ENCODE results near the gene CKAP2L. TPM values are rescaled to one million over a fixed set of nuclear protein-coding genes. Genes with fewer than 3 reads are reported as not detected.

Gene CKAP2L
- total and polyA plus RNA-seq, 9 of the 15 experiments (the other 6 are each of a cell fraction or from before 2014, with no cell fraction given): 10.4 to 21.9 (median 14.2) TPM

- peak; percentile 89; the same call in 1 of the 2 replicates for TF ChIP-seq EP300 (IDR thresholded peaks at IDR 0.05; ENCODE audit: low read length)
- TF ChIP-seq SMARCA4 (IDR thresholded peaks at IDR 0.05): peak; percentile 71
- TF ChIP-seq TAF1 (IDR thresholded peaks at IDR 0.05; ENCODE audit: control insufficient read depth, extremely low read depth, insufficient read depth, low read length, severe bottlenecking): no peak
- TF ChIP-seq DACH1 (IDR thresholded peaks at IDR 0.05; ENCODE audit: partially characterized antibody): peak; percentile 8
- TF ChIP-seq NFIC (IDR thresholded peaks at IDR 0.05): peak; percentile 27; the same call in 1 of the 2 replicates
- TF ChIP-seq U2AF2 (optimal IDR thresholded peaks at IDR 0.05; ENCODE audit: low read depth, low read length): no peak
- TF ChIP-seq UBTF (IDR thresholded peaks at IDR 0.05; ENCODE audit: borderline replicate concordance in 1 of 2, low read depth in 2 of 2, low read length in 2 of 2): 0 out of 4 replicates have a peak, but pooled peaks of 1 of the 2 experiments have one; percentile 9
- TF ChIP-seq MTA2 (IDR thresholded peaks at IDR 0.05; ENCODE audit: low read depth): 0 out of 2 replicates have a peak, but pooled peaks have one; percentile 16
- TF ChIP-seq ZNF592 (IDR thresholded peaks at IDR 0.05): peak; percentile 45
- peak; percentile 79 for TF ChIP-seq TCF3 (CRISPR knock-in tag; IDR thresholded peaks at IDR 0.05)
- no peak for TF ChIP-seq ARID2 (IDR thresholded peaks at IDR 0.05)
- TF ChIP-seq NCOA1 (IDR thresholded peaks at IDR 0.05; ENCODE audit: low read depth): 0 out of 2 replicates have a peak, but pooled peaks have one; percentile 34
- TF ChIP-seq CBFA2T2 (conservative IDR thresholded peaks at IDR 0.05): peak; percentile 88
- TF ChIP-seq YY1 (IDR thresholded peaks at IDR 0.05; ENCODE audit: borderline replicate concordance in 1 of 3, control insufficient read depth in 1 of 3, extremely low read depth in 1 of 3, insufficient read depth in 3 of 3, insufficient read length in 1 of 3, insufficient replicate concordance in 2 of 3, low read depth in 1 of 3, low read length in 2 of 3): no peak
- no peak for TF ChIP-seq SP1 (CRISPR knock-in tag; IDR thresholded peaks at IDR 0.05)
- no peak for TF ChIP-seq FOXP4 (CRISPR knock-in tag; IDR thresholded peaks at IDR 0.05; ENCODE audit: borderline replicate concordance)
- peak; percentile 34; the same call in 1 of the 2 replicates for TF ChIP-seq EGR1 (conservative IDR thresholded peaks at IDR 0.05)
- no peak for TF ChIP-seq KLF6 (CRISPR knock-in tag; IDR thresholded peaks at IDR 0.05; ENCODE audit: borderline replicate concordance)
- peak; percentile 51; the same call in 1 of the 2 replicates for TF ChIP-seq HDAC2 (IDR thresholded peaks at IDR 0.05)
- 0 out of 2 replicates have a peak, but pooled peaks have one; percentile 36 for TF ChIP-seq SOX6 (IDR thresholded peaks at IDR 0.05)
- no peak for TF ChIP-seq SIRT6 (IDR thresholded peaks at IDR 0.05; ENCODE audit: low read depth, low read length)
- no peak for TF ChIP-seq ZNF384 (IDR thresholded peaks at IDR 0.05; ENCODE audit: low read depth, low read length)
Observed at GRCh38 chr2:112728029-112728362, 36.4 kb downstream of the CKAP2L start (continued).
